ENCODE measurements around the gene PARN.
A peak's percentile ranks its signal among the peaks of the same experiment; 100 is the strongest.

The PARN gene

DNA sequence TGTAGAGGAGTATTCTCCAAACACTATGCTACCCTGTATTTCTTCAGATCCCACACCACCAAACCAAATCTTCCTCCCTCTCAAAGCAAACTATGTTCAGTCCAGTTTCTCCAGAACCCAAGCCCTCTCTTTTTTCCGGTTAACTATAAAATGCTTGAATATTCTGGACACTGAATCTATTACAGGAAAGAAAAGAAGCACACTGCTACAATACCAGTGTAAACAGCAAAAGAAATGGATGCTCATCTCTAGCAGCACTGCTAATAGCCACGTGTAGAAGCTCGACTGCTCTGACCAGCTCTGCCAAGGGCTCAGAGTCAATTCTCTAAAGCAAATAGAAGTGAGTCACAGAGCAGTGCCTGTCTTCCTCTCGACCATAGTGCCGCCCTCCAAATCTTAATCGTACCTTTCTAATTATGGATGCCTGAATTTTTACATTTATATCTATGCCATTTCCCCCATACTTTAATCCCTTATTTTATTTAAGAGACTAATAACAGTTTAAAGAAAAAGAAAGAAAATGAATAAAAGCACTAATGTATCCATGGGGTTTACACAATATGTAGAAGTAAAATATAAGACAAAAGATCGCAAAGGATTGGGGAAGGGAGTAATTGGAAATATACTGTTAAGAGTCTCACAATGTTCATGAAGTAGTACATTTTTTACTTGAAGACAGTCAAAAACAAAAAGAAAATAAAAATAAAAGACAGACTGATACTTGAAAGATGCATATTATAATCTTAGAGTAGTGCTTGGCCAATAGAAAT, 154.5 kb downstream of the PARN start:
- TF ChIP-seq JUND (IDR thresholded peaks at IDR 0.05; ENCODE audit: low read depth), result no peak
- in situ Hi-C loops (cut with HindIII; ENCODE audit: low pct_unique_long_range_greater_than_20kb, low sequenced_read_pairs), result no loop called here
- DNase-seq (ENCODE audit: low read depth in 1 of 2, low spot score in 1 of 2), result peak; percentile 41 to 86

DNA sequence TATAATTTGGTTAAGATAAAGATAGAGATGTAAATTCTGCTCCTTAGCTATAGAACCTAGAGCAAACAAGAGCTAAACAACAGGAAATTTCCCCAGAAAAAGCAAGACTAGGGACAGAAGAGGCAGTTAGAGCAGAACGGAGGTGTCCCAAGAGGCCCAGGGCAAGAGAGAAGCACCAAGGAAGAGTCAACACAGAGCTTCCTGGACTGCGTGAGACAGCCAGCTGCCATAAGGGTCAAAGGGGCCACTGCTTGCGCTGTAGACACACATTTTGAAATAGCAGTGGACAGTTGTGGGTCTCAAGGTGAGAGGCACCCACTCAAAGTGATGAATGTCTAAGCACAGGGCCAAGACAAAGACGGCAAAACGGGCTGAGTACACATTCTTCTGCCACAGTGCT, 156.6 kb downstream of the PARN start:
- TF ChIP-seq JUND (IDR thresholded peaks at IDR 0.05; ENCODE audit: low read depth), result no peak

DNA sequence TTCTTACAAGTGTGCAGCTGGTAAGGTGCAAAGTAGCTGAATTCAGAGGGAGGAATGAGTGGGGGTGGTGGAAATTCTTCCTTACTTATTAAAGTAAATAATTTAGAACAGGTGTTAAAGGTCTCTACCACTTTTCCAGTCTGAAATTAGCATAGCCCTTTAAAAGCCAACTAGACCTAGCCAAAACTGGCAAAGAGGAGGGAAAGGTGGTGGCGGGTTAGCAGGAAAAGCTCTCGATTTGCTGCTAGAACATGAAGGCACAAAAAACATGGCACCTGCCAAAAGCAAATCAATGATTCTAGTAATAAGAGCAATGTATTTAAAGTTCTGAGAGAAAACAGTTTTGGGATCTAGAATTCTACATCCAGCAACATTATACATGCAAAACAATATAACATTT, 157.7 kb downstream of the PARN start:
- in situ Hi-C loops (cut with HindIII; ENCODE audit: low pct_unique_long_range_greater_than_20kb, low sequenced_read_pairs), result no loop called here
- no peak for TF ChIP-seq JUND (IDR thresholded peaks at IDR 0.05; ENCODE audit: low read depth)
- no peak for DNase-seq (ENCODE audit: low read depth in 1 of 2, low spot score in 1 of 2)

More for the DNA sequence above, 156.6 kb downstream of the PARN start:
- in situ Hi-C loops (cut with HindIII; ENCODE audit: low pct_unique_long_range_greater_than_20kb, low sequenced_read_pairs), result no loop called here
- DNase-seq (ENCODE audit: low read depth in 1 of 2, low spot score in 1 of 2), result peak in 1 of 2 experiments; percentile 35

DNA sequence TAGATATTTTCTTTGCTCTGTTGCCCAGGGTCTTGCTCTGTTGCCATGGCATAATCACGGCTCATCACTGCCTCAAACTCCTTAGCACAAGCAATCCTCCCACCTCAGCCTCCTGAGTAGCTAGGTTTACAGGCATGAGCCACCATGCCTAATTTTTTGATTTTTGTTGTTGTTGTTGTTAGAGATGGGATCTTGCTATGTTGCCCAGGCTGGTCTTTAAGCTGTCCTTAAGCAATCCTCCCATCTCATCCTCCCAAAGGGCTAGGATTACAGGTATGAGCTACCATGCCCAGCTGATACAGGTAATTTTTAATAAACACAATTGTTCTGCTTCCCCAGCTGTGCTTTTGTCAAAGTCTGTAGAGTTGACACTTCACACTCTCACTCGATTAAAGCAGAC, 159.3 kb downstream of the PARN start:
- TF ChIP-seq JUND (IDR thresholded peaks at IDR 0.05; ENCODE audit: low read depth), result no peak
- DNase-seq (ENCODE audit: low read depth in 1 of 2, low spot score in 1 of 2), result no peak
- in situ Hi-C loops (cut with HindIII; ENCODE audit: low pct_unique_long_range_greater_than_20kb, low sequenced_read_pairs), result no loop called here

DNA sequence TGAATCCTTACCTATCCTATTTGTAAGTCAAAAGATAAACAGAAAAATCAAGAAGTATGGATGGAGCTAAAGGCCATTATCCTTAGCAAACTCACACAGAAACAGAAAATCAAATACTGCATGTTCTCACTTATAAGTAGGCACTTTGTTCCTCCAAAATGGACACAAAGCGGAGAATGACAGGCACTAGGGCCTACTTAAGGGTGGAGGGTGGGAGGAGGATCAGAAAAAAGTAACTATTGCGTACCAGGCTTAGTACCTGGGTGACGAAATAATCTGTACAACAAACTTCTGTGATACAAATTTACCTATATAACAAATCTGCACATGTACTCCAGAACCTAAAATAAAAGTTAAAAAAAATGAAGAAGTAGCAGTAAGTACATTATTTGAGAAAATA, 164.3 kb downstream of the PARN start:
- DNase-seq (ENCODE audit: low read depth in 1 of 2, low spot score in 1 of 2), result no peak
- in situ Hi-C loops (cut with HindIII; ENCODE audit: low pct_unique_long_range_greater_than_20kb, low sequenced_read_pairs), result no loop called here
- TF ChIP-seq JUND (IDR thresholded peaks at IDR 0.05; ENCODE audit: low read depth), result no peak

DNA sequence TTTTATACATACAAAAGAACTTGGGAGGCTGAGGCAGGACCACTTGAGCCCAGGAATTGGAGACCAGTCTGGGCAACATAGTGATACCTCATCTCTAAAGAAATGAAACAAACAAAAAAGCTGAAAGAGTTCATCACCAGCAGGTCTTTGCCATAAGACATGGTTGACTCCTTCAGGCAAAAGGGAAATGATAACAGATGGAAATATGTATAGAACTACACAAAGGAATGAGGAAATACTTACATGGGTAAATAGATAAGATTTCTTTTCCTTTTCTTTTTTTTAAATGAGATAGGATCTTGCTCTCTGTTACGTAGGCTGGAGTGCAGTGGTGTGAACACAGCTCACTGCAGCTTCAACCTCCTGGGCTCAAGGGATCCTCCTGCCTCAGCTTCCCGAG, 165.3 kb downstream of the PARN start:
- in situ Hi-C loops (cut with HindIII; ENCODE audit: low pct_unique_long_range_greater_than_20kb, low sequenced_read_pairs), result no loop called here
- DNase-seq (ENCODE audit: low read depth in 1 of 2, low spot score in 1 of 2), result no peak
- no peak for TF ChIP-seq JUND (IDR thresholded peaks at IDR 0.05; ENCODE audit: low read depth)

DNA sequence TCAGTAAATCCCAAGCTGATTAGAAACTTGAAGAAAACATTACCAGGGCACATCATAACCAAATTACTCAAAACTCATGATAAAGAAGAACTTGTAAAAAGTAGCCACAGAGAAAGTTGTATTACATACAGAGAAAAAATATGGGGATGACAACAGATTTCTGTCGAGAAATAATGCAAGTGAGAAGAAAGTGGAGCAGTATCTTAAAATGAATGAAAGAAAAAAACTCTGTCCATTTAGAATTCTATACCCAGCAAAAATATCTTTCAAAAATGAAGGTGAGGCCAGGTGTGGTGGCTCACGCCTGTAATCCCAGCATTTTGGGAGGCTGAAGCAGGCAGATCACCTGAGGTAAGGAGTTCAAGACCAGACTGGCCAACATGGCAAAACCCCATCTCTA, 165.9 kb downstream of the PARN start:
- in situ Hi-C loops (cut with HindIII; ENCODE audit: low pct_unique_long_range_greater_than_20kb, low sequenced_read_pairs), result no loop called here
- DNase-seq (ENCODE audit: low read depth in 1 of 2, low spot score in 1 of 2), result no peak

DNA sequence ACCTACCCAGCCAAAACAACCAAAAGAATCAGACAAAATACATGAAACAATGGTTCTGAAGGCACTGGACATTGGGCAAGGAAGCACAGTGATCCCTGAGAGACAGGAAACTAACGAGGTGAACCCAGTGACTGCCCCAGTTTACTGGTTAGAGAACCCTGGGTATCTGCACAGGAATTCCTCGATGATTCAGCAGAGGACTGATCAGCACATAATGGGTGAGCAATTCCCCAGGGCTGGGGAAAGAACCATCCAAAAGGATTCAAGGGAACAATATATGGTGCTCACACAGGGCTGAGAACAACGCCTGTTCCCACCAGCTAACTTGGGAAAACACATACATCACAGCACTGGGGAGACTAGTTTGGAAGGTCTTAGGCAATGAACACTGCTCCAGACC, 167.2 kb downstream of the PARN start:
- DNase-seq (ENCODE audit: low read depth in 1 of 2, low spot score in 1 of 2), result no peak
- no peak for TF ChIP-seq JUND (IDR thresholded peaks at IDR 0.05; ENCODE audit: low read depth)
- in situ Hi-C loops (cut with HindIII; ENCODE audit: low pct_unique_long_range_greater_than_20kb, low sequenced_read_pairs), result no loop called here

More for the DNA sequence above, 165.9 kb downstream of the PARN start:
- no peak for TF ChIP-seq JUND (IDR thresholded peaks at IDR 0.05; ENCODE audit: low read depth)

DNA sequence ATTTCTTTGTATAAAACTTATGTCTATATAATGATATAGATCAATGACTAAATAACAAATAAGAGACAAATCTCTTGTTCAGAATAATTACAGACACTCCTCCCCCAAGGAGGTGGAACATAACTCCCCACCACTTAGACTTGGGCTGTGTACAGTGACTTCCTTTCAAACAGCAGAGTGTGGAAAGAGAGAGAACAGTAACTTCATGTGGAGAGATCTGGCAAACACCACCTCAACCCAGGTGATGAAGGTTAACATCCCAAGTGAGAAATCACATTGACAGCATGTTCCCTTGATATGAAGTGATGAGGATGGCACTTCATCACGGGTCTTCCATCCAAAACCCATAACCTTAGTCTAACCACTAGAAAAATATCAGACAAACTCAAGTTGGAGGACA, 169.3 kb downstream of the PARN start:
- no peak for DNase-seq (ENCODE audit: low read depth in 1 of 2, low spot score in 1 of 2)
- no peak for TF ChIP-seq JUND (IDR thresholded peaks at IDR 0.05; ENCODE audit: low read depth)
- in situ Hi-C loops (cut with HindIII; ENCODE audit: low pct_unique_long_range_greater_than_20kb, low sequenced_read_pairs), result no loop called here

DNA sequence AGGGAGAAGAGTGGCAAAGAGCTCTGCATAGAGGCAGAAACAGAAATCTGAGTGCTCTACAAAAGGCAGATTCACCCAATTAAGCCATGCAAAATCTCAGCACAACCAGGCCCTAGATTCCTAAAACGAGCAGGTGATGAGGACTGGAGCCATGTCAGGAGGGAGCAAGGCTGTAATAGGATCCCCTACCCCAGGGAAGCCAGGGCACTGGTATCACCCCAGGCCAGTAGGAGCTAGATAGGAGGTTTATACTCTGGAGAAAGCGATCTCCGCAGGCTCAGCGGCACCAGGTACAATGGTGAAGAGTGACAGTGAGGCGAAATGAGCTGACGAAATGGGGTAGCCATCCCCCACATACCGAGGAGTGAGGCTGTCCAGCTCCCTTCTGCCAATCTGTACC, 171.5 kb downstream of the PARN start:
- DNase-seq (ENCODE audit: low read depth in 1 of 2, low spot score in 1 of 2), result no peak
- TF ChIP-seq JUND (IDR thresholded peaks at IDR 0.05; ENCODE audit: low read depth), result no peak
- in situ Hi-C loops (cut with HindIII; ENCODE audit: low pct_unique_long_range_greater_than_20kb, low sequenced_read_pairs), result no loop called here

DNA sequence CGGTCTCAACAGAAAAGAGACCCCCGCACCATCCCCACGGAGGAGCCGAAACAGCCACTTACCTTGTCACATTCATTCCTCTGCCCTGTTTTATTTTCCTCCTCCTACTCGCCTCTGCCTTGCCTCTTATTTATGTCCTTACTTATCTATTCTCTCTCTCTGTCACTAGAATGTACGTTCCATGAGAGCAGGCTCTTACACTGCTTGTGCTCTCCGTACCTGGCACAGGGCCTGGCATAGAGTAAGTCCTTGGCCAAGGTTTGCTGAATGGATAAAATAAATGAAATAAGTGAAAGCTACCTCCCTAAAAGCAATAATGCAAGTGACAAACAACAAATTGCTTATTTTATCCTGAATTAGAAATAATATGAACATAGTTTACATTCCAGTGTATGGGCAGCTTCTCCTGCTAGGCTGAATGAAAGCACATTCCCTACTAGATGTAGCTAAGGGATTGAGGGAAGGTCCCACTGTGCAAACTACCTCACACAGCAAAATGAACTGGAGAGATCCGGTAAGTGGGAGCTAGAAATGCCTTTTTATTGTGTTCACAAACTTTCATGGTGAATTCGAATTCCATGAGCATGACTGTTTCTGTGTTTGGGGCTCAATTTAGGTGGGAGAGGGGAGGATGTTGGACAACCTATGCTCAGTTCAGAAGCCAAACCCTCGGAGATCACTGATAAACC, 173.1 kb downstream of the PARN start:
- no peak for DNase-seq (ENCODE audit: low read depth in 1 of 2, low spot score in 1 of 2)
- no peak for TF ChIP-seq JUND (IDR thresholded peaks at IDR 0.05; ENCODE audit: low read depth)
- in situ Hi-C loops (cut with HindIII; ENCODE audit: low pct_unique_long_range_greater_than_20kb, low sequenced_read_pairs), result no loop called here

DNA sequence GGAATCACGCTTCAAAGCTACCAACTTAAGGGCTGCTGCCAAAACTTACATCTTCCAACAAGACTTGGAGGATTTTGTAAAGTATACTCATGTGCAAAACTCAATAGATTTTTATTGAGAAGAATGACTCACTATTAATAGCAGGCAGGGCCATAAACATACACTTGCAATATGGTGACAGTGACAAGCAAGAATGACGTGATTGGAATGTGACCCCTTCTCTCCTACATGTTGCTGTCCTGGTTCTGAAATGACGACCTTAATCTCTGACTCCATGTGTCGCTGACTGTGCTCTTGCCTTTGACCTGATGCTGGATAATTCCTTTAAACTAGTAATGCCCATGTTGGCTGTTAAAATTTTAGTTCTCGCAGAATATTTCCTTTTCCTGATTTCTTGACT, 174.5 kb downstream of the PARN start:
- in situ Hi-C loops (cut with HindIII; ENCODE audit: low pct_unique_long_range_greater_than_20kb, low sequenced_read_pairs), result no loop called here
- TF ChIP-seq JUND (IDR thresholded peaks at IDR 0.05; ENCODE audit: low read depth), result no peak
- DNase-seq (ENCODE audit: low read depth in 1 of 2, low spot score in 1 of 2), result no peak

DNA sequence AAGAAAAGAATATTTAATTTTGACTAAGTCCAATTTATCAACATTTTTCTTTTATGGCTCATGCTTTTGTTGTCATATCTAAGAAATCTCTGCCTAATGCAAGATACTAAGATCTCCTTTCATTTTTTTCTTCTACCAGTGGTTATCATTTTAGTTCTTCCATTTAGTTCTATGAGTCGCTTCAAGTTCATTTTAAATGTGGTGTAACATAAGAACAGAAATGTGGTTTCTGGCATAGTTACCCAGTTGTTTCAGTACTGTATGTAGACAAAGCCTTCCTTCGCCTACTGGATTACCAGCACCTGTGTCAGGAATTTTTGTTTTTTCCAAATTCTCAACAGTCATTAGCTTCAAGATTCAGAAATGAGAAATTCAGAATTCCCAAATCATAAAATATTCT, 175.7 kb downstream of the PARN start:
- DNase-seq (ENCODE audit: low read depth in 1 of 2, low spot score in 1 of 2), result no peak
- no peak for TF ChIP-seq JUND (IDR thresholded peaks at IDR 0.05; ENCODE audit: low read depth)
- in situ Hi-C loops (cut with HindIII; ENCODE audit: low pct_unique_long_range_greater_than_20kb, low sequenced_read_pairs), result no loop called here

All from T47D (cell line).